Suprapubic skin (tissue), 4 donors: ENCODE measurements around the gene CLDN34. TPM values are rescaled to one million over a fixed set of nuclear protein-coding genes. Genes with fewer than 3 reads are reported as not detected.

Experiments used
- DNase-seq, 2 donors: peaks; one replicate each; pipeline ENCODE4 v3.0.0-alpha.2; 2019; ENCODE audit warnings: low spot score in 2 of 2
- H3K27ac ChIP-seq: fragments of 200-600 bp; sonication (generic); one replicate; pipeline ENCODE4 v1.5.1; 2019
- H3K27me3 ChIP-seq: fragments of 200-600 bp; sonication (generic); one replicate; pipeline ENCODE4 v1.5.1; 2019
- H3K36me3 ChIP-seq: fragments of 200-600 bp; sonication (generic); one replicate; pipeline ENCODE4 v1.5.1; 2019
- H3K4me1 ChIP-seq: fragments of 200-600 bp; sonication (generic); one replicate; pipeline ENCODE4 v1.5.1; 2019
- H3K4me3 ChIP-seq: fragments of 200-600 bp; sonication (generic); one replicate; pipeline ENCODE4 v1.5.1; 2019; ENCODE audit warnings: mild to moderate bottlenecking
- H3K9me3 ChIP-seq: fragments of 200-600 bp; sonication (generic); one replicate; pipeline ENCODE4 v1.5.1; 2019
- EP300 ChIP-seq: sonication (generic); formaldehyde crosslinking; IDR thresholded peaks from one replicate; pipeline ENCODE4 v1.6.1; 2017; ENCODE audit warnings: antibody characterized with exemption
- POLR2A ChIP-seq, 2 donors: fragments of 450-650 bp; IDR thresholded peaks; one replicate each; pipeline ENCODE4 v1.6.1; 2017; ENCODE audit warnings: antibody characterized with exemption in 2 of 2, mild to moderate bottlenecking in 2 of 2, moderate library complexity in 2 of 2
- POLR2AphosphoS5 ChIP-seq, 3 donors: sonication (generic); formaldehyde crosslinking; IDR thresholded peaks; one replicate each; pipeline ENCODE4 v1.6.1; 2017; ENCODE audit warnings: antibody characterized with exemption in 3 of 3
- WGBS: methylation state at CpG from one replicate; pipeline ENCODE4 v1.1.5; 2018; 5-methylcytosine and 5-hydroxymethylcytosine counted together
- total RNA-seq, 4 donors: library from RNA; depleted of rRNA; stranded (reverse); fragments of >200 nt; gene quantifications; one replicate each; pipeline ENCODE4 v1.1.0, GENCODE V29; 2016
- TF ChIP-seq, protein P1 (sequence below), 2 donors: fragments of 200-600 bp in 1 of 2; fragments of 450-650 bp in 1 of 2; sonication (generic) in 1 of 2; IDR thresholded peaks; one replicate each; pipeline ENCODE4 v1.5.1; 2016 to 2019; ENCODE audit warnings: antibody characterized with exemption in 2 of 2, mild to moderate bottlenecking in 1 of 2, moderate library complexity in 1 of 2

The CLDN34 gene
- total RNA-seq, 4 donors from 2014 or later, result 1.1 to 2.3 TPM; not detected in 2

DNA sequence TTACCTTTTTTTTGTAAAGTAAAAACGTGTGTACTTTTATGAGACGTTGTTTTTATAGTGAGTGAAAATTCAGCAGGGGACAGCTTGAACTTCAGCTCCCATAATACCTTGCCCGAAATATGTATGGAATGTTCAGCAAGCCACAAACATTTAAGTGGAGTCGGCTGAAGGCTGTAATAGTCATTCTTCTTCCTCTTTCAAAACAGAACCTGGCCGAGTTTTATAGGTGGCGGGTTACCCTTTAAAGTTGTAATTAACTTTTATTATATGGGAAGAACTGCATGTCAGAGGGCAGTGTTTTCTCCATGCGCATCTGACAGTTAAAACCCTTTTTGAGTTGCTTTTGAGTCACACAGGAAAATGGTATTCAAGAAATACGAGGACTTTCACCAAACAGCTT, 50.7 kb downstream of the CLDN34 start:
- Histone ChIP-seq H3K27me3 (no peaks in the 10 kb centered on the region), H3K4me1 (peaks cover 17% of the 10 kb centered on the region), H3K36me3 (no peaks in the 10 kb centered on the region), H3K4me3 (no peak overlapping the region), H3K9me3 (no peaks in the 10 kb centered on the region), H3K27ac (no peak overlapping the region)
- WGBS, result 56% methylated on average over 8 of the region's 8 CpGs
- TF ChIP-seq, protein P1, sequence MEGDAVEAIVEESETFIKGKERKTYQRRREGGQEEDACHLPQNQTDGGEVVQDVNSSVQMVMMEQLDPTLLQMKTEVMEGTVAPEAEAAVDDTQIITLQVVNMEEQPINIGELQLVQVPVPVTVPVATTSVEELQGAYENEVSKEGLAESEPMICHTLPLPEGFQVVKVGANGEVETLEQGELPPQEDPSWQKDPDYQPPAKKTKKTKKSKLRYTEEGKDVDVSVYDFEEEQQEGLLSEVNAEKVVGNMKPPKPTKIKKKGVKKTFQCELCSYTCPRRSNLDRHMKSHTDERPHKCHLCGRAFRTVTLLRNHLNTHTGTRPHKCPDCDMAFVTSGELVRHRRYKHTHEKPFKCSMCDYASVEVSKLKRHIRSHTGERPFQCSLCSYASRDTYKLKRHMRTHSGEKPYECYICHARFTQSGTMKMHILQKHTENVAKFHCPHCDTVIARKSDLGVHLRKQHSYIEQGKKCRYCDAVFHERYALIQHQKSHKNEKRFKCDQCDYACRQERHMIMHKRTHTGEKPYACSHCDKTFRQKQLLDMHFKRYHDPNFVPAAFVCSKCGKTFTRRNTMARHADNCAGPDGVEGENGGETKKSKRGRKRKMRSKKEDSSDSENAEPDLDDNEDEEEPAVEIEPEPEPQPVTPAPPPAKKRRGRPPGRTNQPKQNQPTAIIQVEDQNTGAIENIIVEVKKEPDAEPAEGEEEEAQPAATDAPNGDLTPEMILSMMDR (IDR thresholded peaks at IDR 0.05), result no peak
- TF ChIP-seq EP300 (no peak), POLR2AphosphoS5 (IDR thresholded peaks at IDR 0.05) (no peak), POLR2A (IDR thresholded peaks at IDR 0.05) (no peak)
- DNase-seq, result no peak

Other genes starting within 250 kb of the CLDN34 start
- 10 to 100 TPM in 1 of 4 donors, 1 to 10 TPM in 3; 3.6 to 10.6 (median 9.1) TPM for gene GPR143, start 201.5 kb upstream of the CLDN34 start, total RNA-seq
- 10 to 100 TPM; 10.7 to 16.7 (median 11.8) TPM for gene SHROOM2, start 180.9 kb upstream of the CLDN34 start, total RNA-seq
- gene CLCN4, start 189.6 kb downstream of the CLDN34 start, total RNA-seq, result 1 to 10 TPM in 3 of 4 donors, under 1 TPM in 1; 0.48 to 3.1 (median 2.5) TPM